ENCODE measurements around the gene PALM2AKAP2. TPM values are rescaled to one million over a fixed set of nuclear protein-coding genes. Genes with fewer than 3 reads are reported as not detected.

Gene PALM2AKAP2
- total RNA-seq, 2 experiments from 2014 or later = not detected

DNA sequence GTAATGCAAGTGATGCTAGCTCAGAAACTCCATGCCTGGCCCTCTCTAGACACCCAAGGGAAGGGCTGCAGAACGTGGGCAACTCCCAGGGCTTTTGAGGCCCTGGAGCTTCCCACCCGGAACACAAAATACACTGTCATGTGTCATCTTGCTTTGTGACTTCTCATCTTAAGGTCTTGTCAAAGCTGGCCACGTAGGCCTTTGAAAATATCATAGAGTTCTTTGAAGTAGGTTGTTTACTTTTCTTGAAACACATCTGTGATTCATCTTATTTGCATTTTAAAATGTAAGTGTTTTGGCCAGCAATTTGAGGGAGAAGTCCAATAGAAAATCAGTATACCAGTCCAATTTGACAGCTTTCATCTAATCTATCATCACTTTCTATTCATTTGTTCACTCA, 40.2 kb upstream of the PALM2AKAP2 start:
- no peaks in the 10 kb centered on the region for H3K27me3 ChIP-seq (ENCODE audit: control insufficient read depth in 1 of 2, insufficient read depth in 2 of 2, low read length in 2 of 2)
- TF ChIP-seq, protein P1, sequence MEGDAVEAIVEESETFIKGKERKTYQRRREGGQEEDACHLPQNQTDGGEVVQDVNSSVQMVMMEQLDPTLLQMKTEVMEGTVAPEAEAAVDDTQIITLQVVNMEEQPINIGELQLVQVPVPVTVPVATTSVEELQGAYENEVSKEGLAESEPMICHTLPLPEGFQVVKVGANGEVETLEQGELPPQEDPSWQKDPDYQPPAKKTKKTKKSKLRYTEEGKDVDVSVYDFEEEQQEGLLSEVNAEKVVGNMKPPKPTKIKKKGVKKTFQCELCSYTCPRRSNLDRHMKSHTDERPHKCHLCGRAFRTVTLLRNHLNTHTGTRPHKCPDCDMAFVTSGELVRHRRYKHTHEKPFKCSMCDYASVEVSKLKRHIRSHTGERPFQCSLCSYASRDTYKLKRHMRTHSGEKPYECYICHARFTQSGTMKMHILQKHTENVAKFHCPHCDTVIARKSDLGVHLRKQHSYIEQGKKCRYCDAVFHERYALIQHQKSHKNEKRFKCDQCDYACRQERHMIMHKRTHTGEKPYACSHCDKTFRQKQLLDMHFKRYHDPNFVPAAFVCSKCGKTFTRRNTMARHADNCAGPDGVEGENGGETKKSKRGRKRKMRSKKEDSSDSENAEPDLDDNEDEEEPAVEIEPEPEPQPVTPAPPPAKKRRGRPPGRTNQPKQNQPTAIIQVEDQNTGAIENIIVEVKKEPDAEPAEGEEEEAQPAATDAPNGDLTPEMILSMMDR (IDR thresholded peaks at IDR 0.05) = no peak
- ChIA-PET POLR2A (no interaction called here), CTCF (no interaction called here)
- no peak overlapping the region for H3K4me3 ChIP-seq (ENCODE audit: low read length)
- H3K4me3 Mint-ChIP-seq = no peak overlapping the region
- no peak for DNase-seq
- H3K4me1 ChIP-seq (ENCODE audit: insufficient read depth, low read length) = no peaks in the 10 kb centered on the region
- H3K36me3 ChIP-seq (ENCODE audit: insufficient read depth, low read length) = no peaks in the 10 kb centered on the region
- no peak overlapping the region for H3K27ac Mint-ChIP-seq
- peaks cover 32% of the 10 kb centered on the region for H3K27me3 Mint-ChIP-seq
- no peaks in the 10 kb centered on the region for H3K9me3 ChIP-seq (ENCODE audit: control insufficient read depth in 1 of 2, insufficient read depth in 1 of 2, low read length in 2 of 2)
- ATAC-seq (ENCODE audit: poor library complexity) = no peak
- H3K27ac ChIP-seq (ENCODE audit: low read depth in 1 of 2, low read length in 2 of 2) = no peak overlapping the region
- no peaks in the 10 kb centered on the region for H3K4me1 Mint-ChIP-seq (ENCODE audit: low read depth)
- no peaks in the 10 kb centered on the region for H3K36me3 Mint-ChIP-seq (ENCODE audit: low read depth)
- H3K9me3 Mint-ChIP-seq = no peaks in the 10 kb centered on the region
- intact Hi-C loops (cut with DNase I, micrococcal nuclease) = no loop called here

DNA sequence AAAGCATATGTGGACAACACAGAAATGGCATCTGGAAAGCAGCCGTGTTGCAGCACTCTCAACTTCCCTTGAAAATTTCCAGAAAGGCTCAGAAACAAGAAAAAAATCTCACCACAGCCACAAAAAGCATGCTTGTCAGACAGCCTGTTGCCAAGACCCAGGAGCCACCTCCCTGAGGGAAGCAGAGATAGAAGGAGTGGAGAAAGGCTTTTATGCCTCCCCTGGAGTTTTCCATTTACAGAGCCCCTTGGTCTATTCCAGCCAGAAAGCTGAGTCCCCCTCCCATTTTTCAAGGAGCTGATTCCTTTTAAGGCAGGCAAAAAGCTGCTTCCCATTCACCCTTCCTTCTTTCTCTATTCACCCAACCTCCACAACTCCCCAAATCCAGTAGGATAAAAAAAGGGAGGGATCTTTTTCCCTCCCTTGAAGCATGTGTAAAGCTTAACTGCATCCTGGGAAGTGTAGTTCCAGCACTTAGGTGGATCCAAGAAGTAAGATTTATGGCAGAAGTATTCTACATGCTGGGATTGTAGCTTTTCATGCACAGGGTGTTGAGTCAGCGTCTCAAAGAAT, 37.1 kb upstream of the PALM2AKAP2 start:
- H3K27ac ChIP-seq (ENCODE audit: low read depth in 1 of 2, low read length in 2 of 2) = no peak overlapping the region
- H3K9me3 ChIP-seq (ENCODE audit: control insufficient read depth in 1 of 2, insufficient read depth in 1 of 2, low read length in 2 of 2) = no peaks in the 10 kb centered on the region
- H3K4me3 ChIP-seq (ENCODE audit: low read length) = no peak overlapping the region
- Mint-ChIP-seq H3K4me1 (ENCODE audit: low read depth) (no peaks in the 10 kb centered on the region), H3K36me3 (ENCODE audit: low read depth) (no peaks in the 10 kb centered on the region), H3K4me3 (no peak overlapping the region), H3K27ac (no peak overlapping the region), H3K27me3 (peaks cover 33% of the 10 kb centered on the region), H3K9me3 (no peaks in the 10 kb centered on the region)
- TF ChIP-seq, protein P1 (IDR thresholded peaks at IDR 0.05) = no peak
- H3K36me3 ChIP-seq (ENCODE audit: insufficient read depth, low read length) = no peaks in the 10 kb centered on the region
- ATAC-seq (ENCODE audit: poor library complexity) (no peak), DNase-seq (no peak)
- intact Hi-C loops (cut with DNase I, micrococcal nuclease) = no loop called here
- POLR2A ChIA-PET = no interaction called here
- H3K4me1 ChIP-seq (ENCODE audit: insufficient read depth, low read length) = no peaks in the 10 kb centered on the region
- peaks cover 5% of the 10 kb centered on the region in 2 experiments for H3K27me3 ChIP-seq (ENCODE audit: control insufficient read depth in 1 of 2, insufficient read depth in 2 of 2, low read length in 2 of 2)
- CTCF ChIA-PET = no interaction called here

DNA sequence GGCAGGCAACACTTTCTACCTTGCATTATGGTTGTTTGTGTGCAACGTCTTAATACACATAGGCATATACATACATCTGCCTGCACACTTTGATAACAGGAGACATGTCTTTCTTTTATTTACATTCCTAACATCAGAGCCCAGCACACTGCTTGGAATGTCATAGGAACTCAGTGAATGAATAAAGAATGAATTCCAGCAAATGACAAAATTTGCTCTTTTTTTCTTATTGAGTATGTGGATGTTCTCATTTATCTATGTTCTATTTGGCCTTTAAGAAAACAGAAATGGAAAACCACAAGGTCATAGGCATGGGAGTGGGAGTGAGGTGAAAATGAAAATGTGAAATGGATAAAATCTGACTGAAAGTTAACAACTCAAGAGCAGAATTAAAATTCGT, 36.3 kb upstream of the PALM2AKAP2 start:
- no peaks in the 10 kb centered on the region for H3K9me3 ChIP-seq (ENCODE audit: control insufficient read depth in 1 of 2, insufficient read depth in 1 of 2, low read length in 2 of 2)
- Mint-ChIP-seq H3K27ac (no peak overlapping the region), H3K4me1 (ENCODE audit: low read depth) (no peaks in the 10 kb centered on the region), H3K27me3 (peaks cover 33% of the 10 kb centered on the region), H3K36me3 (ENCODE audit: low read depth) (no peaks in the 10 kb centered on the region), H3K9me3 (no peaks in the 10 kb centered on the region), H3K4me3 (no peak overlapping the region)
- ChIA-PET CTCF (no interaction called here), POLR2A (no interaction called here)
- no peak overlapping the region for H3K27ac ChIP-seq (ENCODE audit: low read depth in 1 of 2, low read length in 2 of 2)
- H3K4me3 ChIP-seq (ENCODE audit: low read length) = no peak overlapping the region
- ATAC-seq (ENCODE audit: poor library complexity) (no peak), DNase-seq (no peak)
- no peaks in the 10 kb centered on the region for H3K4me1 ChIP-seq (ENCODE audit: insufficient read depth, low read length)
- TF ChIP-seq, protein P1 (IDR thresholded peaks at IDR 0.05) = no peak
- H3K27me3 ChIP-seq (ENCODE audit: control insufficient read depth in 1 of 2, insufficient read depth in 2 of 2, low read length in 2 of 2) = peaks cover 5% of the 10 kb centered on the region in 2 experiments
- no peaks in the 10 kb centered on the region for H3K36me3 ChIP-seq (ENCODE audit: insufficient read depth, low read length)
- intact Hi-C loops (cut with DNase I, micrococcal nuclease) = no loop called here

Measured in CD4-positive, alpha-beta T cell (primary cell).